ENCODE measurements around the gene NUP85.

GRCh38 chr17:75244133-75244866 is 38.8 kb downstream of the NUP85 start:
- TF ChIP-seq POLR2A (IDR thresholded peaks at IDR 0.05; ENCODE audit: low read depth, low read length) (no peak), EZH2 (IDR thresholded peaks at IDR 0.05; ENCODE audit: borderline replicate concordance, low read depth, low read length, severe bottlenecking) (no peak), CTCF (IDR thresholded peaks at IDR 0.05; ENCODE audit: extremely low read depth in 1 of 2, insufficient read depth in 1 of 2, low read depth in 1 of 2, low read length in 2 of 2) (no peak)
